GM21619 (cell line): Measurements from ENCODE around the gene LGR6.

Source experiments
- ATAC-seq: cut with Tn5 transposase; IDR thresholded peaks from one replicate; pipeline ENCODE4 v1.9.1; 2021; ENCODE audit not compliant: unreplicated experiment

The LGR6 gene

DNA sequence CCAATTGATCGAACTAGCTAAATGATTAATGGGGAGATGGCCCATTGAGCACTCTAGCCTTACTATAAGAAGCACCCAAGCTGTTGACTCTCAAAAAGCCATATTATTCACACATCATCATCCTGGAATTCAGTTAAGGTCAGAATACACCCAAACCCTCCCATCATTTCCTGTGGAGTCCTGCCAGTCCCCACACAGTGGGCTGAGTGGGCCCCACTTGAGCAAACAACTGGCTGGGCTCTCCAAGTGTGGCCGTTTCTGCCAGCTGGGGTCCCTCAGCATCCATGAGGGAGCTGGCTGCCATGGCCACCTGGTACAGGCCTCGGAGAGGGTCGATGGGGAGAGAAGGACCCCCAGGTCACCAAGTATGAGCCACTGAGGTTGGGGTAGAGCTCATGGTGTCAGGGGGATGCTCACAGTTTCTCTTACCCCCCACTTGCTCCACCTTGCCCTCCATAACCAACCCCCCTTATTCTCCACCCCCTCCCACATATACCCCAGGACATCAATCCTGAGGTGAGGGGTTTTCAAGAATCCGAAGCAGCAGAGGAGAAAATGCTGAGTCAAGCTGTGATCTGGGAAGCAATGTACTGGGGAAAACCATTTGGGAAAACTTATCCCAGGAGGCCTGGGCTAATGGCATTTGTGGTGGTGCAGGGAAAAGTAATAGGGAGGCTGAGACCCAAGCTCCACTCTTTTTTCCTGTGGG, 87.9 kb downstream of the LGR6 start:
- no peak for ATAC-seq

DNA sequence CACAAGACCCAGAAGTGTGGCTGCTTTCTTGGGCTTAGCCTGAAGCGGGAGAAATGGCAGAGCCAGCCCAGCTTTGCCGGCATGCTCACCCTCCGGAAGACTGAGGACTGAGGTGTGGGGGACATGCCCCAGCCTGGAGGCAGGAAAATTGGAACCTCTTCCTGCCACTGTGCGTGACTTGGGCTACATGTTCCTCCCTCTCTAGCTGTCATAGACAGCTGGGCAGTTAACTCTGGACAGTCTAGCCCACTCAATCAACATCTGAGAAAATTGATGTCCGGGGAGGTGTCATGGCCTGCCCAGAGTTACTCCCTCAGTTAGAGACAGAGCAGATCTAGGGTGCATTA, 88.4 kb downstream of the LGR6 start:
- ATAC-seq, result no peak

DNA sequence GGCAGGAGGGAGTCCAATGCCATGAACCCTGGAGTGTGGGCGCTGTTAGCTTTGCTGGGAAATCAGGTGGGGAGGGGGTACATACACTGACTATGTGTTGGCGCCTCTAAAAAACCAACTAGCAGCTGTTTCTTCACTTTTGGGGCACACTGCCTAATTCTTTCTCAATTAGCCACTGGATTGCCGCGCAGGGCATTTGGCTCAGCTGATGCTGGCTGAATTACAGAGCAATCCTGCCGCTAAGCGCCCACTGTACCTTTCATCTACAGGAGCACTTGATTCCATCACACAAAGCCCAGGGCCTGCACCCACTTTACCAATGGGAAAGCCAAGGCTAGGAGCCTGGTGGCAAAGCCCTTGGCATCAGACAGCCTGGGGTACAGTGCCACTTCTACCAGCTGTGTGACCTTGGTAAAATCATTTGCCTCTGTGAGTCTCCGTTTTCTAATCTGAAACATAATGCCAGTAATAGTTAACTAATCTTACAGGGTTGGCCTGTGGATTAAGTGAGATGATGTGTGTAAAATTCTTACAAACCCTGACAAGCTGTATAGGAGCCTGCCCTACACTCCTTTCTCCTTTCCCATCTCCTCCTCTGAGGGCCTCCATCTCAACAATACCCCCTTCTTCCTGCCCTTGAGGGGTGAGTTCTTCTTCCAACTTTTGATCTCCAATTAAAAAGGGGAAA, 89.1 kb downstream of the LGR6 start:
- ATAC-seq, result no peak

DNA sequence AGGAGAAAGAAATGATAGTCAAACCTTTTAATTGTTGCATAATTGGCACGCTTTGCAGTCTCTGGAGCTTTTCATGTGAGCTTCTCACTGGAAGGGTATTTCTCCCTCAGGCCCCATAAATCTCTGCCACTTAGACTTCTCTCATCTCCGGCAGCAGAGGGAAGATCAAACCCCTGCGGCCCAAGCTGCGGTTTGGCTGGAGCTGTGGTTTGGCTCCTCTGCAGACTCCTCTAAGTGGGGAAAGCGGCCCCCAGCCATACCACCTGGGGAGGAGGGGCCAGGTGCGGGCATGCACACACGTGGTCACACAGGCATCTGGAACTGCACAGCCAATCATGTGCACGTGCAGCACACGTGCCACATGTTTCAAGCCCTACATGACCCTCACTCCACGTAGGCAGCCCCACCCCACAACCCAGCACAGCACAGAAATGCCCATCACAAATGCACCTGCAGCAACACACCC, 89.8 kb downstream of the LGR6 start:
- no peak for ATAC-seq

DNA sequence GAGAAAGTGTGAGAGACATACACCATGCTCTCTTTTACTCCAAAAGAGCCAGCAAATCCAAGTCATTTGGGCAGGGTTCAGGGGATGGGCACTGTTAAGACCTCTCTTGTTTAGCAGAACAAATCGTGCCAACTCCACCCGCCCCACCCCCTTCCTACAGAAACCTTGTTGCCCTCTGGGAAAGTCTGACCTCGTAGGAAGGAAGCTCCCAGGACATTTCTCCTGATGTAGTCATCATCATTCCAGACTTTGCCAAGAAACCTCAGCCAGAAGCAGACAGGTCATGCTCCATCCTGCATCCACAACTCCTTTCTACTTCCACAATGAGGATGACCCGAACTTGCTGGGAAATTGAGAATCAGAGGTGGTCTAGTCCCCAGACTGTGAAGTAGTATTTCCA, 90.4 kb downstream of the LGR6 start:
- ATAC-seq, result no peak

DNA sequence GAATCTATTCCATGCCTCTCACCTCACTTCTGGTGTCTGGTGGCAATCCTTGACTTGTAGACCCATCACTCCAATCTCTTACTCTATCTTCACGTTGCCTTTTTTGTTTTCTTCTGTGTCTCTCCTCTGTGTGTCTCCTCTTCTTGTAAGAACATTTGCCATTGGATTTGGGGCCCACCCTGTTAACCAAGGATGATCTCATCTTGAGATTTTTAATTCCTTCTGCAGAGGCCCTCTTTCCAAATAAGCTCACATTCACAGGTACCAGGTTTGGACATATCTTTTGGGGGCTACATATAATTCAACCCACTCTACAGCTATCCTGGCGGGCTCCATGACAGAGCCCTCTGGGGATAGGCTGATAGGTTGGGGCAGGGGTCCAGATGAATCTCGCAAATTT, 92.3 kb downstream of the LGR6 start:
- no peak for ATAC-seq

DNA sequence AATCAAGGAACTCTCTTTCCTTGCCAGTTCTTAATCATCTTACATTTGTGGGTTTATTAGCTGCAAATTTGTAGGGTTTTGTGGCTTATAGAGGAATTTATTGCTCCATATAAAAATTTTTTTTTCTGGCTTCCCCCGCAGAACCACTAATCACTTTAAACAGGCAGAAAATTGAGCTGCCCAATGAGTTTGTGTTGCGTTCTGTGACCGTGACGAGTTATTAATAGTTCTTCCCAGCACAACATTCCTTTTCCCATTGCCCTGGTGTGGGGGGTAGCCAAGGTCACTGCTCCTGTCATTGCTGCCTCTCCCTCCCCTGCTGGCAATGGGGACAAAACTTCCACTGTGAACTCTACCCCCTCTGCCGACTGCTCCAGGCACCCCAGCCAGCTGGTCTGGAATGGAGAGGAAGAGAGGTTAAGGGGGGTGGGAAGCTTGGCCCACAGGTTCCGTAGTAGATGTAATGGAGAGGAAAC, 93.1 kb downstream of the LGR6 start:
- no peak for ATAC-seq

DNA sequence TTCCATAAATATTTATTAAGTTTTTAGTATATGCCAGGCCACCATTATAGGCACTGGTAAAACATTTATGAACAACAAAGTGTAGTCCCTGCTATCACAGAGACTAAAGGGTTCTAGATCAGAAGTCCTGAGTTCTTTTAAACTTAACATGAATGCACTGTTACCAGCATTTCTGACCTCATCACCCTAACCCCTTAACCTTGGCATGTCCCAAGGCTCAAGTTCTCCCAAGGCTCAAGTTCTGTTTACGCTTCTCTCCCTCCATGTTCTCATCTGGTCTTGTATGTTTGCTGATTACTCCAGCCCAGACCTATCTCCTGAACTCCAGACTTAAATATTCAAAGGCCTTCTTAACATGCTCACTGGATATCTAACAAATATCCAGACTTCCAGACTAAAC, 93.6 kb downstream of the LGR6 start:
- ATAC-seq, result no peak

DNA sequence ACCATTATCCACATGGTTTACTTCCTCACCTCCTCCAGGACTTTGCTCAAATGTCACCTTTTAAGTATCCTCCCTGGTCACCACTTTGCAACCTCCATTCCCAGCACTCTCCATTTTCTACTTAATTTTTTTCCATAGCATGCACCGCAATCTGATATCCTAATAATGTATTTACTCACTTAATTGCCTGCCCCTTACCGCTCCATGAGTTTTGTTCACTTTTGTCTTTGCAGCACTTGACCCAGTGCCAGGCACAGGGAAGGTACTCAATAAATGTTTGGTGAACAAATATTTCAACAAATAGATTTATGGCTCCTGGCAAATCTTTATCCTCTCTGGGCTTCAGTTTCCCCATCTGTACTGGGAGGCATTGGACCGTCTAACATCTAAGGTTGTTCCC, 94.6 kb downstream of the LGR6 start:
- no peak for ATAC-seq

DNA sequence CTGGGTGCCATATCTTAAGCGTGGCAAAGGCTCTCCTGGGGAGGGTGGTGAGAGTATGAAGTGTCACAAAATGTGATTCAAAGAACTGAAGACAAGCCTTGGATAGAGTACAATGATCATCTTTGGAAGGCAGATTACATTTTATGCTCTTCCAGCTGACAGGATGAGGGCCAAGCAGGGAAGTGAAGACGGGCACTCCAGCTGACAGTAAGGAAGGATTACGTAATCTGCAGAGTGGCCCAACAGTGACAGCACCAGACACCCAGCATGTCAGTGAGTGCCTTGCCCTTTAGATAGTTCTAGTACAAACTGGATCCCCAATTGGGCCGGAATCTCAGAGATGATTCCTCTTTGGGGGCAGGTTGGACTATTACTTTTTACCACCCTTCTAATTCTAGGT, 95.4 kb downstream of the LGR6 start:
- no peak for ATAC-seq

DNA sequence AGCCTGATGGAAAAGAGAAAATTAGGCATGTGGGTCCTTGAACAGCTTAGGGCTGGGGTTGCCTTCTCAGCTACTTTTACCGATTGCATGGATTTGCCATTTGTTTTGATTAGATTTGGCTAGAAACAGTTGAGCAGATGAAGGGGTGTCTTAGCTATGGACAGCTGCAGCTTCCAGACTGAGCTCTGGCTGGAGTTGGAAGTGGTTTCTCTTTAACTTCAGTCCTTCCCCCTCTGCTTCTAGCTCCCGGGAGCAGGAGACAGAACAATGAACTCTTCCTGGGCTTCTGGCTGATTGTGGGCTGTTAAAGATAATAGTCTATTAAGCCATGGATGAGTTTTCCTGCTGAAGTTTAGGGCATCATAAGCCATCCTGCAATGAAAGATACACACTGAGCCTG, 97.4 kb downstream of the LGR6 start:
- ATAC-seq, result no peak

DNA sequence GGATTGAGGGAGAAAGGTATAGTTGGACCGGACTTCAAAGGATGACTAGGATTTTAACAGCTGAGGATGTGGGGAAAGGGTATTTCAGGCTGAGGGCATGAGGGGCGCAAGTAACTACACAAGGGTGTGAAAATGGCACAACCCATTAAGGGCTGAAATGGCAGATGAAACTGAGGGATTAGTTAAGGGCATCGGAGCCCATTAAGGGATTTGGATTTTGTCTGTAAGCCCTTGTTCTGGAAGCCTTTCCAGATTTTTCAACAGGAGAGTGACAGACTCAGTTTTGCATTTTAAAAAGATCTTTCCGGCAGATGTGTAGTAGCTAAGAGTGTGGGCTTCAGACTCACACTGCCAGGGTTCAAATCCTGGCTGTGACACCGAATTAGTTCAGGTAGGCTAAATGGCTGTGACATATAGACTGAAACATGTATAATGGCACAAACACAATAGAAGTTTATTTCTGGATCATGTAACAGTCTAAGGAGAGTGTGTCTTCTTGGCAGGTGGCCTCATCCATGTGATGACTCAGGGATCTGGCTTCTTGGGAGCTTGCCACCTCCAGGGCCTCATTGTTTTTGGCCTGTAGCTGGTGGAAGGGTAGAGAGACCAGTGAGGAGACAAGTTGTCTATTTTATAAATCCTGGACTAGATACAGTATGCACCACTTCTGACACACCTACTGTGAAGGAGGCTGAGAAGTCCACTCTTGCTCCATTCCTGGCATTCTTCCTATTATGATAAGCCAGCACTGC, 98.5 kb downstream of the LGR6 start:
- ATAC-seq, result no peak

DNA sequence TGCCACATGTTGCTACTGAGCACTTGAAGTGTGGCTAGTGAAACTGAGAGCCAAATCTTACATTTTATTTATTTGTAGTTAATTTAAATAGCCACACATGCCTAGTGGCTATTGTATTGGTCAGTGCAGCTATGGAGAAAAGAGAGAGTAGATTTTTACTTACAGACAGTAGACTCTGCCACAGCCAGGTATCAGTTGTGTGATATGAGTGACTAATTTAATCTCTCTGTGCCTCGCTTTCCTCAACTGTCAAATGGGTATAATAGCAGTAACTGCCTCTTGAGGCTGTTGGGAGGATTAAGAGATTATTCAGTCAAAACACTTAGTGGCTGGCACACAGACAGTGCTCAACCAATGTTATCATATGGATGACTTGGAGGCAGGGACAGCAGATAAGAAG, 99.2 kb downstream of the LGR6 start:
- no peak for ATAC-seq

DNA sequence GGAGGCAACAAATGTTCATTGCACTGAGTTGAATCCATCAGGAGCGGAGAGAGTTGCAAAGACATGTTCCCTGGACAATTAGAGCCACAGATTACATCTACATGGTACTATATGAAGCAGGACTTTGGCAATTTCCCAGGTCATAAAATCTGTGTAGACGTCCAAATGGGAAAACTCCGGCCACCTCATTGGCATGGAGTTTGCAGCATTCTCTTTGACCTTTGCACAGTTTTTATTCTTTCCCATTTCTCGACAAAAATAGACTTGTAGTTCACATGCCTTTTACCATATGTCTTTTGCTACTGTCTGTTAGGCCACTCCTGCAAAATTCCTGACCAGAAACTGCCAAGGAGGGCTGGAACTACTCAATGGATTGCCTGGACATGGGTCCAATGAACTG, 100.0 kb downstream of the LGR6 start:
- ATAC-seq, result no peak

DNA sequence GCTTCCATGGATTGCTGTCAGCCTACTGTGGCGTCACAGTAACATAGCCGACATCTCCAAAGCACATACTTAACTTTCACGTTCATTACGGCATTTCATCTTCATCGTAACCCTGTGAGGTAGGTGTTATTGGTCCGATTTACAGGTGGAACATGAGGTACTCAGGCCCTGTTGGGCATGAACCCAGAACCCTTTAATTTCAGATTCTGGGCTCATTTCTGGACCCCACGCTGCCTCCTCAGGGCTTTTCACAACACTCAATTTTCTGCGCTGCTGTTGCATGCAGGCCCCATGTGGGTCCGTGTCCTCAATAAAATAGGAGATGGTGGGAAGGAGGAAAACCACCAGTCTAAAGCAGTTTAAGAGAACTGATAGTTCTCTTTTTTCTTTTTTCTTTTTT, 108.6 kb downstream of the LGR6 start:
- ATAC-seq, result no peak

DNA sequence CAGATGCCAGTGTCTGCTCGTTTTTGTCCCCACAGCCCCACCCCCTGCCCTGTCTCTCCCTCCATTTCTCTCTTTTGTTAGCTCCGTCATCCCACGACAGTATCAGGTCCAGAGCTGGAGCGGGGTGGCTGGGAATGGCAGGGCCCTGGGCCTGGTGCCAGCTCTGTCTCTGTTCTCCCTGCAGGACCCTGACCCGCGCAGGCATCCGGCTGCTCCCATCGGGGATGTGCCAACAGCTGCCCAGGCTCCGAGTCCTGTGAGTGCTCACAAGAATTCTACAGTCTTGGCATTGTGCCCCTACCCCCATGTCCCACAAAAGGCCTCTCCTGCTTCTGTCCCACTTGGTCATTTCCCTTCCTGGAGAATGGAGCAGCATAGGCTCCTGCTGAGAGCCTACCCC, 110.8 kb downstream of the LGR6 start:
- no peak for ATAC-seq

DNA sequence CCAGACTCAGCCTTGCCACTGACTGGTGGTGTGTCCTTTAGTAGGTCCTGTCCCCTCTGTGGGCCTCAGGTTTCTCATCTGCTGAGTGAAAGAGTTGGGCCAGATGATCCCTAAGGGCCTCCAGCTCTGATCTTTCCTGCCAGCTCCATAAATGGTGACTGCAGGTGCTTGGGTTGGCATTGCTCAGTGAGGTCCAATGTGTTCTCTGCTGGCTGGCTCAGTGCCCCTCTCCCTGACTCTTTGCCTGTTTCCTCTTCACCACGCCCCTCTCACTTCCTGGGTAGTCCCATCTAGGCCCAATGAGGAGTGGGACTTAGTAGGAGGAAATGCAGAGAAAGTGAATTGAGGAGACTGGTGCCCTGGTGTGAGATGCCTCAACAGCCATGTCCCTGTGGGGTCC, 111.6 kb downstream of the LGR6 start:
- no peak for ATAC-seq

DNA sequence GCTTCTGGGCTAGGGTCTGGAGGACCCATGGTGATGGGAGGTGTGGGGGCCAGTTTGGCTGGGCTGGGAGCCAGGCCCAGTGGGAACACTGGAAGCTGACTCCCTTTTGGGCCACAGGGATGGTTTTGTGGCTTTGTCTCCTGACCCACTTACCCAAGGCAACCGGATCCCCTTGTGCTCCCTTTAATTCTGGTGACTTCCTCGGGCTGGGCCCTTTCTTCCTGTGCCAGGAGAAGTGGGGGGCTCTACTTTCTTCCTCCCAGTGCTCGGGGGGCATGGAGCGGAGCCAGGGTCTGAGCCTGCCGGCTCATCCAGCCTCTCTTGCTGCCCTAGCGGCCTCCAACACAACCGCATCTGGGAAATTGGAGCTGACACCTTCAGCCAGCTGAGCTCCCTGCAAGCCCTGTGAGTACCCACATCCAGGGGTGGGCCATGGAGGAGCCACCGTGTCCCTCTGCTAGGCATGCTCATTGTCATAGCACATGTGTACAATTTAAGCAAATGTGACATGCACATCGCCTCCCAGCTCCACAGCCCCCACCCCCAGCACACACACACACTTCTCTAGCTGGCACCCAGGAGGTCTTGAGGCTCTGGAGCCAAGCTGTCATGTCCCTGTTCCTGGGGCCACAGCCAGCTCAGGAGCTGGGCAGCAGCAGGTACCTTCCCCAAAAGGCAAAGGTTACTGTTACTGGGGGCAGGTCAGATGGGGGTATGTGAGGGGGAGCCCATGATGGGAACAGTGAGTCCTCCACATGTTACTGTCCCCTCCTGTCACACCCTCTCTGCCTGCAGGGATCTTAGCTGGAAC, 113.1 kb downstream of the LGR6 start:
- no peak for ATAC-seq

DNA sequence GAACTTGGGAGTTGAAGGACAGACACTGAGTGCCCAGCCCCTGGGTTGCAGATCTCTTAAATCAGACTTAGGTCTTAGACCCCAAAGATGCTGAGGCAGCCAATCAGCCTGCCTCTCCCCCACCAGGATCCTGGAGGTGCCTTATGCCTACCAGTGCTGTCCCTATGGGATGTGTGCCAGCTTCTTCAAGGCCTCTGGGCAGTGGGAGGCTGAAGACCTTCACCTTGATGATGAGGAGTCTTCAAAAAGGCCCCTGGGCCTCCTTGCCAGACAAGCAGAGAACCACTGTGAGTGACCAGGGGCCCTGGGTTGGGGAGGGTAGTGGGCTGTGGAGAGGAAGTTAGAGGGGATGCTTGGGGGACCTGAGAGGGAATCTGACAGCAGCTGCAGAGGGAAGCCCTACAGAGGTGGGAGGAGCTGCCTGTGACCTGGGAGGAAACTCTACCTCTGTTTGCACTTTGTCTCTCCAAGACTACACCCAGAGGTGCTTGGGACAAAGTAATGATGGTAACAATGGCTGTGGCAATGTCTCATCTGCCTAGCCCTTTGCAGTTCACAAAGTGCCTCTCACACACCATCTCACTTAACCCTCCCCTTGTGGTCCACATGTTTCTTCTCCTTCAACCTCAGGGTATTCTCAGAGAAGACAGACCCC, 116.6 kb downstream of the LGR6 start:
- no peak for ATAC-seq

DNA sequence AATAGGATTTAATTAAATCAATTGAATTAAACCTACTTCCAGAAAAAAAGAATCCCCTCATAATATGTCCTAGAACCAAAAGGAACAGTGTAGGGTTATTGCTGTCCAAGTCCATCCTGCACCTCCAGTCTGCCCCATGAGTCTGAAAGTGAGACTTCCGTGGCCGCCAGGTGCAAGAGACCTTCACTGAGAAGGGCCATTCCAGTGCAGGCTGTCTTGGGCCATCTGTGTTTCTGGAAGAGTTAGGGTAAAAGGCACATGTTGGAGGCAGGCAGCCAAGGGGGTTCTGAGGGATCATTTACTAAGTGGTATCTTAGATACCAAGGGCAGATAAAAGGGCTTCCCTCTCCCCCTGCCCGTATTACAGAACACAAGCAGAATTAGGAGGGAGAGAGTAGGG, 117.1 kb downstream of the LGR6 start:
- no peak for ATAC-seq
